ENCODE measurements around the gene CDV3. TPM values are rescaled to one million over a fixed set of nuclear protein-coding genes. Genes with fewer than 3 reads are reported as not detected.

Gene CDV3
- total RNA-seq, 1 experiment from 2014 or later = 193 TPM

DNA sequence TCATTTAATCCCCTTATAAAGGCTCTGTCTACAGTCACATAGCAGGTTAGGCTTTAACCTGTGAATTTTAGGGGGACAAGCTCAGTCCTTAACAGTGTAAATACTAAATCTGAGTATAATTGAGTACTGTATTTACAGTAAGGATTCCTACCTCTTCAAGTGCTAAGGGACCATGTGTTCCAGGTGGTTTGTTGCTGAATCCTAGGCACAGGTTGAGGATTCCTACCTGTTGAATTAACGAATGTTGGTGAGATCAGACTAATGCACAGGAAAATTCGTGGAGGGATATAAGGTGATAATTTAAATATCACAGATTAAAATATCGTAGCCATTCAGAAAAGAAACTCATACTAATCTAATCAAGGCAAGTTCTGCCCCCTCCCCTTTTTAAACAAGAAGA is 24.9 kb downstream of the CDV3 start:
- CTCF ChIA-PET = no interaction called here
- Histone ChIP-seq H3K36me3 (ENCODE audit: low read depth) (no peaks in the 10 kb centered on the region), H3K4me2 (no peak overlapping the region), H3K27me3 (ENCODE audit: insufficient read depth, low read depth) (no peaks in the 10 kb centered on the region), H3K4me1 (replicated peaks; ENCODE audit: insufficient read depth) (peaks cover 5% of the 10 kb centered on the region; the same call in 1 of the 2 replicates), H3K9me3 (ENCODE audit: insufficient read depth, low read depth) (no peaks in the 10 kb centered on the region), H2AFZ (no peak overlapping the region), H3K9me2 (ENCODE audit: insufficient read depth) (no peaks in the 10 kb centered on the region), H4K20me1 (ENCODE audit: insufficient read depth) (no peaks in the 10 kb centered on the region), H3K27ac (0 out of 2 replicates have a peak overlapping the region, but pooled peaks have one; percentile 25), H3K4me3 (no peak overlapping the region), H3F3A (ENCODE audit: insufficient read depth, low read depth) (0 out of 2 replicates have a peak, but pooled peaks cover 5% of the 10 kb centered on the region), H3K79me2 (ENCODE audit: low read depth) (no peaks in the 10 kb centered on the region)
- no peak for DNase-seq
- TF ChIP-seq, protein P1, sequence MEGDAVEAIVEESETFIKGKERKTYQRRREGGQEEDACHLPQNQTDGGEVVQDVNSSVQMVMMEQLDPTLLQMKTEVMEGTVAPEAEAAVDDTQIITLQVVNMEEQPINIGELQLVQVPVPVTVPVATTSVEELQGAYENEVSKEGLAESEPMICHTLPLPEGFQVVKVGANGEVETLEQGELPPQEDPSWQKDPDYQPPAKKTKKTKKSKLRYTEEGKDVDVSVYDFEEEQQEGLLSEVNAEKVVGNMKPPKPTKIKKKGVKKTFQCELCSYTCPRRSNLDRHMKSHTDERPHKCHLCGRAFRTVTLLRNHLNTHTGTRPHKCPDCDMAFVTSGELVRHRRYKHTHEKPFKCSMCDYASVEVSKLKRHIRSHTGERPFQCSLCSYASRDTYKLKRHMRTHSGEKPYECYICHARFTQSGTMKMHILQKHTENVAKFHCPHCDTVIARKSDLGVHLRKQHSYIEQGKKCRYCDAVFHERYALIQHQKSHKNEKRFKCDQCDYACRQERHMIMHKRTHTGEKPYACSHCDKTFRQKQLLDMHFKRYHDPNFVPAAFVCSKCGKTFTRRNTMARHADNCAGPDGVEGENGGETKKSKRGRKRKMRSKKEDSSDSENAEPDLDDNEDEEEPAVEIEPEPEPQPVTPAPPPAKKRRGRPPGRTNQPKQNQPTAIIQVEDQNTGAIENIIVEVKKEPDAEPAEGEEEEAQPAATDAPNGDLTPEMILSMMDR (conservative IDR thresholded peaks at IDR 0.05) = no peak
- no peak for TF ChIP-seq EZH2 (IDR thresholded peaks at IDR 0.05; ENCODE audit: low read depth)
- POLR2A ChIA-PET (ENCODE audit: unreplicated experiment) = no interaction called here
- intact Hi-C loops (cut with micrococcal nuclease; ENCODE audit: unreplicated experiment) = no loop called here
- BruUV-seq (replicated peaks) = no TSS peak

DNA sequence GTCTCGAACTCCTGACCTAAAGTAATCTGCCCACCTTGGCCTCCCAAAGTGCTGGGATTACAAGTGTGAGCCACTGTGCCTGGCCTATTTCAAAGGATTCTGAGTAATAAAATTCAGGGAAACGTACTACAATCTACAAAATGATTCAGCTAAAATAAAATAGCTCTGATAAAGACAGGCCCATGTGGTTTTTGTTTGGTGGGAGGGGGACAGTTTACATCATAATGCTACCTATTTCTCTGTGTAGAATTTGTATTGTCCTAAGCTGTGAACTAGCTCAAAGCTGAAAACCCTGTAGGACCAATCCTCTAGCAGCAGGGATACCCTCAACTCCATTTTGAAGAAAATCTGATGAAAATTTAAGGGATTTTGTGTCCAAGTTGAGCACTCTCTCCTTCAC is 25.8 kb downstream of the CDV3 start:
- H2AFZ ChIP-seq = no peak overlapping the region
- ChIA-PET CTCF (no interaction called here), POLR2A (ENCODE audit: unreplicated experiment) (no interaction called here)
- no peak for DNase-seq
- no peaks in the 10 kb centered on the region for H3K4me1 ChIP-seq (replicated peaks; ENCODE audit: insufficient read depth)
- H3K4me3 ChIP-seq = no peak overlapping the region
- BruUV-seq (replicated peaks) = no TSS peak
- no peaks in the 10 kb centered on the region for H4K20me1 ChIP-seq (ENCODE audit: insufficient read depth)
- intact Hi-C loops (cut with micrococcal nuclease; ENCODE audit: unreplicated experiment) = no loop called here
- H3K27ac ChIP-seq = no peak overlapping the region
- no peak overlapping the region for H3K4me2 ChIP-seq
- H3K36me3 ChIP-seq (ENCODE audit: low read depth) = no peaks in the 10 kb centered on the region
- H3K9me3 ChIP-seq (ENCODE audit: insufficient read depth, low read depth) = no peaks in the 10 kb centered on the region
- H3K9me2 ChIP-seq (ENCODE audit: insufficient read depth) = no peaks in the 10 kb centered on the region
- H3K79me2 ChIP-seq (ENCODE audit: low read depth) = no peaks in the 10 kb centered on the region
- TF ChIP-seq, protein P1 (conservative IDR thresholded peaks at IDR 0.05) = no peak
- TF ChIP-seq EZH2 (IDR thresholded peaks at IDR 0.05; ENCODE audit: low read depth) = no peak
- no peaks in the 10 kb centered on the region for H3K27me3 ChIP-seq (ENCODE audit: insufficient read depth, low read depth)
- 0 out of 2 replicates have a peak, but pooled peaks cover 3% of the 10 kb centered on the region for H3F3A ChIP-seq (ENCODE audit: insufficient read depth, low read depth)

DNA sequence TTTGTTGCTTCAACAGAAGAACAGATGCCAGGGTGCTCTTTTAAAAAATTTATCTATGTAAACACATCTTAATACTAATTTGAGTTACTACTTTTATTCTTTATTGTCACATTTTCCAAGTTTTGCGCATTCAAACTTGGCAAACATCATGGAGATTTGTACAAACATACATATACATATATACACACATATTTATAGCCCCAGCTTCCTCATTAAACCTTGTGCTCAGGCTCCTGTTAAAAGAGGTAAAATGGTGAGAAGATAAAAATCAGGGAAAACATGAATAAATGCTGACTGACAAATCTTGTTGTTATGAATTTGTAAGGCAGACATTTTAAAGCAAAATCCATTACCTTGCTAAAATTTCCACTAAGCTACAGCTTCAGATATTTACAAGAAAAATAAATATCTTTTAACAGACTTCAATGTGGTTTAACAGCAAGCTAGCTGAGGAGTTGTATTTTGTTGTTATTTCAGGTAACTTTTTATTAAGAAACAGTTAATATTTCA is 27.1 kb downstream of the CDV3 start:
- no peaks in the 10 kb centered on the region for H3K9me3 ChIP-seq (ENCODE audit: insufficient read depth, low read depth)
- H3K27ac ChIP-seq = no peak overlapping the region
- H3K36me3 ChIP-seq (ENCODE audit: low read depth) = no peaks in the 10 kb centered on the region
- intact Hi-C loops (cut with micrococcal nuclease; ENCODE audit: unreplicated experiment) = no loop called here
- no peaks in the 10 kb centered on the region for H3K27me3 ChIP-seq (ENCODE audit: insufficient read depth, low read depth)
- no peak overlapping the region for H2AFZ ChIP-seq
- DNase-seq = no peak
- CTCF ChIA-PET = no interaction called here
- no TSS peak for BruUV-seq (replicated peaks)
- TF ChIP-seq EZH2 (IDR thresholded peaks at IDR 0.05; ENCODE audit: low read depth) = no peak
- TF ChIP-seq, protein P1 (conservative IDR thresholded peaks at IDR 0.05) = no peak
- no peak overlapping the region for H3K4me3 ChIP-seq
- H3K4me1 ChIP-seq (replicated peaks; ENCODE audit: insufficient read depth) = no peaks in the 10 kb centered on the region
- H3K9me2 ChIP-seq (ENCODE audit: insufficient read depth) = no peaks in the 10 kb centered on the region
- 0 out of 2 replicates have a peak, but pooled peaks cover 1% of the 10 kb centered on the region for H3F3A ChIP-seq (ENCODE audit: insufficient read depth, low read depth)
- no peak overlapping the region for H3K4me2 ChIP-seq
- H3K79me2 ChIP-seq (ENCODE audit: low read depth) = no peaks in the 10 kb centered on the region
- H4K20me1 ChIP-seq (ENCODE audit: insufficient read depth) = no peaks in the 10 kb centered on the region
- POLR2A ChIA-PET (ENCODE audit: unreplicated experiment) = interaction anchor here (0.9 kb wide), 1 partner anchor 28 kb away, joined by 10 read pairs; no protein-coding TSS in a partner anchor

Data from PC-9 (cell line).